ENCODE results near the gene GPRC5A.
A peak's percentile ranks its signal among the peaks of the same experiment; 100 is the strongest.

Gene GPRC5A

GRCh38 chr12:12900786-12901157 is 9.4 kb downstream of the GPRC5A start:
- Histone ChIP-seq H3K27ac (ENCODE audit: extremely low read depth, low read depth, low read length) (peak overlapping the region; percentile 21; the same call in 1 of the 2 replicates), H3K9me3 (ENCODE audit: control insufficient read depth, insufficient read depth, low read depth, low read length) (no peaks in the 10 kb centered on the region), H3K36me3 (ENCODE audit: control insufficient read depth in 2 of 2, insufficient read depth in 1 of 2, low read length in 2 of 2) (no peaks in the 10 kb centered on the region; a peak in 1 of 3 replicates), H3K4me1 (ENCODE audit: control insufficient read depth, insufficient read depth, low read length) (peaks cover 17% of the 10 kb centered on the region), H3K4me3 (ENCODE audit: low read depth, low read length) (no peak overlapping the region)
- ChIA-PET CTCF (interaction anchor here (0.6 to 3.3 kb wide), 6 partner anchors 15 to 397 kb away, joined by 3 to 13 read pairs (median 3); no protein-coding TSS in a partner anchor), POLR2A (interaction anchor here (0.9 to 3.8 kb wide), 2 partner anchors 9 to 29 kb away, joined by 6 to 20 read pairs; partner anchors contain the start of gene GPRC5A)
- TF ChIP-seq ZNF280C (tag by site-specific recombination; IDR thresholded peaks at IDR 0.05) (no peak), SCRT1 (tag by site-specific recombination; IDR thresholded peaks at IDR 0.05; ENCODE audit: borderline replicate concordance) (peak; percentile 87), ZNF292 (tag by site-specific recombination; IDR thresholded peaks at IDR 0.05; ENCODE audit: borderline replicate concordance, low read depth) (no peak), ZNF777 (tag by site-specific recombination; IDR thresholded peaks at IDR 0.05; ENCODE audit: borderline replicate concordance) (no peak), OSR2 (tag by site-specific recombination; IDR thresholded peaks at IDR 0.05) (no peak), REPIN1 (tag by site-specific recombination; IDR thresholded peaks at IDR 0.05; ENCODE audit: low read depth) (0 out of 2 replicates have a peak, but pooled peaks have one; percentile 42), PRDM6 (tag by site-specific recombination; IDR thresholded peaks at IDR 0.05) (peak; percentile 65), ZBTB44 (tag by site-specific recombination; IDR thresholded peaks at IDR 0.05) (no peak), HOXA7 (CRISPR knock-in tag; IDR thresholded peaks at IDR 0.05; ENCODE audit: borderline replicate concordance) (no peak), ZNF324 (tag by site-specific recombination; IDR thresholded peaks at IDR 0.05) (0 out of 2 replicates have a peak, but pooled peaks have one; percentile 18), ZEB2 (tag by site-specific recombination; IDR thresholded peaks at IDR 0.05) (0 out of 2 replicates have a peak, but pooled peaks have one; percentile 8), KLF17 (tag by site-specific recombination; IDR thresholded peaks at IDR 0.05) (no peak), ZBTB11 (tag by site-specific recombination; conservative IDR thresholded peaks at IDR 0.05; ENCODE audit: low read depth) (no peak), GLIS1 (tag by site-specific recombination; IDR thresholded peaks at IDR 0.05) (no peak), MZF1 (tag by site-specific recombination; IDR thresholded peaks at IDR 0.05; ENCODE audit: borderline replicate concordance) (no peak), ZNF776 (tag by site-specific recombination; IDR thresholded peaks at IDR 0.05; ENCODE audit: borderline replicate concordance) (no peak), ZNF529 (tag by site-specific recombination; IDR thresholded peaks at IDR 0.05; ENCODE audit: insufficient replicate concordance) (no peak), TCF7L2 (IDR thresholded peaks at IDR 0.05; ENCODE audit: borderline replicate concordance, low read depth, low read length) (no peak), ZBTB8A (tag by site-specific recombination; IDR thresholded peaks at IDR 0.05) (no peak), ZNF433 (tag by site-specific recombination; IDR thresholded peaks at IDR 0.05; ENCODE audit: low read depth) (no peak), ZFP3 (tag by site-specific recombination; IDR thresholded peaks at IDR 0.05; ENCODE audit: low read depth) (no peak), ZNF488 (tag by site-specific recombination; IDR thresholded peaks at IDR 0.05) (no peak), ZSCAN5A (tag by site-specific recombination; IDR thresholded peaks at IDR 0.05) (no peak), ZNF362 (tag by site-specific recombination; IDR thresholded peaks at IDR 0.05) (peak; percentile 97)

All from HEK293 (cell line).